Right forelimb (tissue), 1 donor: Measurements from ENCODE around the gene PRSS48.
"Not testable (repeated sequence)": the region's sequence is repeated elsewhere in the genome, so short reads cannot be mapped to it uniquely, and the experiment has no call there.

Source experiments
- DNase-seq: peaks from one replicate; pipeline ENCODE4 v3.0.0-alpha.2; 2018

Gene PRSS48

GRCh38 chr4:151319490-151319889, 42.5 kb downstream of the PRSS48 start:
- DNase-seq: no peak

- no peak for DNase-seq
Measured at GRCh38 chr4:151321586-151321985, 44.6 kb downstream of the PRSS48 start.

GRCh38 chr4:151322161-151322560, 45.2 kb downstream of the PRSS48 start:
- not testable (repeated sequence) for DNase-seq

- no peak for DNase-seq
Measured at GRCh38 chr4:151322570-151322969, 45.6 kb downstream of the PRSS48 start.

GRCh38 chr4:151323667-151324066, 46.7 kb downstream of the PRSS48 start:
- DNase-seq: no peak

GRCh38 chr4:151324124-151324751, 47.3 kb downstream of the PRSS48 start:
- no peak for DNase-seq

- DNase-seq: peak; percentile 60
Measured at GRCh38 chr4:151324752-151325110, 47.8 kb downstream of the PRSS48 start.

- DNase-seq: peak; percentile 79
Measured at GRCh38 chr4:151325111-151325948, 48.4 kb downstream of the PRSS48 start, which contains the start of gene SH3D19. Gene SH3D19 (minus strand): TSS chr4:151325605. CDS start chr4:151325352, 253 bp downstream.

- no peak for DNase-seq
Measured at GRCh38 chr4:151325949-151326246, 48.9 kb downstream of the PRSS48 start.

GRCh38 chr4:151329217-151330007, 52.5 kb downstream of the PRSS48 start:
- no peak for DNase-seq

GRCh38 chr4:151331276-151332042, 54.5 kb downstream of the PRSS48 start:
- DNase-seq: no peak

- DNase-seq: no peak
Measured at GRCh38 chr4:151339467-151339866, 62.5 kb downstream of the PRSS48 start.

- DNase-seq: no peak
Measured at GRCh38 chr4:151340751-151341385, 63.9 kb downstream of the PRSS48 start.
